ENCODE measurements around the gene RPP25L.

RPP25L gene

DNA sequence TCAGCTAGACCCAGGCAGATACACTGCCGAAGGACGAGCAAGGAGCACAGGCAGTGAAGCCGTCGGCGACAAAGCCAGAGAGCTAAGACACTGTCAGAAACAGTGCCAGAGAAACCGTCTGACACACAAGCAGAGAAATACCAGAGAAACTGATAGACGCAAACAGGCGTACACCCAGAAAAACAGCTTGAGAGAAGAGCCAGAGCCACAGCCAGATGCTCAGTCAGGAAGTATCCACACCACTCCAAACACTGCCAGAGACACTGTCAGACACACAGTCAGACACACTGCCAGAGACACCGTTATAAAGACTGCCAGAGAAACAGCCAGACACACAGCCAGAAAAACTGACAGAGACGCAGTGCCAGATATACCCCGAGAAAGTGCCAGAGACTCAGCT, 41.5 kb downstream of the RPP25L start:
- TF ChIP-seq, protein P1, sequence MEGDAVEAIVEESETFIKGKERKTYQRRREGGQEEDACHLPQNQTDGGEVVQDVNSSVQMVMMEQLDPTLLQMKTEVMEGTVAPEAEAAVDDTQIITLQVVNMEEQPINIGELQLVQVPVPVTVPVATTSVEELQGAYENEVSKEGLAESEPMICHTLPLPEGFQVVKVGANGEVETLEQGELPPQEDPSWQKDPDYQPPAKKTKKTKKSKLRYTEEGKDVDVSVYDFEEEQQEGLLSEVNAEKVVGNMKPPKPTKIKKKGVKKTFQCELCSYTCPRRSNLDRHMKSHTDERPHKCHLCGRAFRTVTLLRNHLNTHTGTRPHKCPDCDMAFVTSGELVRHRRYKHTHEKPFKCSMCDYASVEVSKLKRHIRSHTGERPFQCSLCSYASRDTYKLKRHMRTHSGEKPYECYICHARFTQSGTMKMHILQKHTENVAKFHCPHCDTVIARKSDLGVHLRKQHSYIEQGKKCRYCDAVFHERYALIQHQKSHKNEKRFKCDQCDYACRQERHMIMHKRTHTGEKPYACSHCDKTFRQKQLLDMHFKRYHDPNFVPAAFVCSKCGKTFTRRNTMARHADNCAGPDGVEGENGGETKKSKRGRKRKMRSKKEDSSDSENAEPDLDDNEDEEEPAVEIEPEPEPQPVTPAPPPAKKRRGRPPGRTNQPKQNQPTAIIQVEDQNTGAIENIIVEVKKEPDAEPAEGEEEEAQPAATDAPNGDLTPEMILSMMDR (IDR thresholded peaks at IDR 0.05; ENCODE audit: low read depth, low read length): no peak
- no peak for DNase-seq (ENCODE audit: low read depth, low spot score)
- in situ Hi-C loops (cut with HindIII; ENCODE audit: low sequenced_read_pairs): loop anchor here (10.0 kb wide), 1 partner anchor 66 kb away; no protein-coding TSS in a partner anchor
- H3K4me3 ChIP-seq (ENCODE audit: low read depth, low read length): no peak overlapping the region

DNA sequence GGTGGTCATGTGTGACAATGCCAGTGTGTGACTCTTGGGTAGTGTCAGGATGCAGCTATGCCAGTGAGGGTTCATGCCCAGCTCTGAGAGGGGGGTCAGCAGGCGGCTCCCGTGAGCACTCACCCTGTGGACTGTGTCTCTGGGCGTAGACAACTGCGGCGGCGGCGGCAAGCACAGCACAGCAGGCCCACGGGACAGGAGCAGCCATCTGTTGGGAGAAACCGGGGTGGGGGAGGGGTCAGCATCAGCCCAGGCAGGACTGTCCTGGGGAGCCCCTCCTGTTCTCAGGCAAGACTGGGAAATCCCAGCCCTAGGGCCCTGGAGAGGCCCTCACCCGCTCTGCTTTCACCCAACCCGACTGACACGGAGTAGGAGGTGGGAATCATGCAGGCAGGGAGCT, 43.1 kb downstream of the RPP25L start:
- in situ Hi-C loops (cut with HindIII; ENCODE audit: low sequenced_read_pairs): no loop called here
- no peak for DNase-seq (ENCODE audit: low read depth, low spot score)
- no peak overlapping the region for H3K4me3 ChIP-seq (ENCODE audit: low read depth, low read length)
- TF ChIP-seq, protein P1 (IDR thresholded peaks at IDR 0.05; ENCODE audit: low read depth, low read length): no peak

DNA sequence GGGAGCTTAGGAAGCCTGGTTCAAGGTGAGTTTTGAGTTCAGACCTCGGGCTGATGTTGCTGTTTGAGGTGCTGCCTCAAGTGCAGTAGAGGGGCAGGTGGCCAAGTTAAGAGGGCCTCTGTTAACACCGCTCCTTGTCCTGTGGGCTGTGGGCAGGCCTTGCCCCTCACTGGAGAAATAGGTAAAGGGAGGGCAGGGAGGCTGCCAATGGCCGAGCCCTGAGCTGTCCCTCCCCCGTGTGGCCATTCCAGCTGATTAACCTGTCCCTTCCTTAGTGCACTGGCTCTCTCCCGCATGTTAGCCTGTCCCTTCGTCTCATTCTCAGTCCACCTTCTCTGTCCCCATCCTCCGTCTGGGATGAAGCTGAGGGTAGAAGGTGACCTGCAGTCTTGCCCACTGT, 43.8 kb downstream of the RPP25L start:
- H3K4me3 ChIP-seq (ENCODE audit: low read depth, low read length): no peak overlapping the region
- TF ChIP-seq, protein P1 (IDR thresholded peaks at IDR 0.05; ENCODE audit: low read depth, low read length): no peak
- no peak for DNase-seq (ENCODE audit: low read depth, low spot score)
- in situ Hi-C loops (cut with HindIII; ENCODE audit: low sequenced_read_pairs): no loop called here

DNA sequence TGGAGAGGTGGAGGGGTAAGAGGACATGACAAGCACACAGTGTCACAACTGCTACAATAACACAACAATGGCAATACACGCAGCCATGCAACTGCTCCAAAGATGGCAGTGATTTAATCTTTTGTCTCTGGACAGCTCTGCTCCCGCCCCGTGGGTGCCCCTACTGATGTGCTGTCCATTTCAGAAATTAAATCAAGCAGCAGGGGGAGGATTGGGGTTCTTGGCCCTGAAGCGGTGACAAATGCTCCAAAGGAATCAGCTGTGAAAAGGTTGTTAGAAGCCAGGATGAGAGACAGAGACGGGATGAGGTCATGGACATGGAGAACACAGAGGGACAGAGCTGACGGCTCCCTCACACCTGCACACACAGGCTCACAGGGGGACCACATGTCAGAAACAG, 44.9 kb downstream of the RPP25L start:
- H3K4me3 ChIP-seq (ENCODE audit: low read depth, low read length): no peak overlapping the region
- no peak for DNase-seq (ENCODE audit: low read depth, low spot score)
- TF ChIP-seq, protein P1 (IDR thresholded peaks at IDR 0.05; ENCODE audit: low read depth, low read length): no peak
- in situ Hi-C loops (cut with HindIII; ENCODE audit: low sequenced_read_pairs): no loop called here

DNA sequence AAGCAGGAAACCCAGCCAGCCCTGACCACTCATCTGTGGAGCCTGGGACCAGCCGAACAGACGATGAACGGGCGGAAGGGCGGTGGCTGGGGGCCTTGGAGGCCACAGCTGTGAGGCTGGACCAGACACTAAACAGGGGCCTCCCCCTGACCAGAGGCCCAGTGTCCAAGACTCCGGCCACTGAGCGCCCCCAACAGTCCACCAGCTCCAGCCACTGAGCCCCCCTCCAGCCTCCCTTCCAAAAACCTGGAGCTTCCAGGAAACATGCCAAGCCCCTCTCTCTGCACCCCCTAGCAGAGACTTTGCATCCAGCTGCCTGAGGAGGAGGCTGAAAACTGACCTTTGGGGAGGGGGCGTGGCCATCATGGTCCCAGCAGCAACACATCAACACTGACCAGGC, 45.6 kb downstream of the RPP25L start:
- H3K4me3 ChIP-seq (ENCODE audit: low read depth, low read length): no peak overlapping the region
- no peak for DNase-seq (ENCODE audit: low read depth, low spot score)
- in situ Hi-C loops (cut with HindIII; ENCODE audit: low sequenced_read_pairs): no loop called here
- TF ChIP-seq, protein P1 (IDR thresholded peaks at IDR 0.05; ENCODE audit: low read depth, low read length): no peak

DNA sequence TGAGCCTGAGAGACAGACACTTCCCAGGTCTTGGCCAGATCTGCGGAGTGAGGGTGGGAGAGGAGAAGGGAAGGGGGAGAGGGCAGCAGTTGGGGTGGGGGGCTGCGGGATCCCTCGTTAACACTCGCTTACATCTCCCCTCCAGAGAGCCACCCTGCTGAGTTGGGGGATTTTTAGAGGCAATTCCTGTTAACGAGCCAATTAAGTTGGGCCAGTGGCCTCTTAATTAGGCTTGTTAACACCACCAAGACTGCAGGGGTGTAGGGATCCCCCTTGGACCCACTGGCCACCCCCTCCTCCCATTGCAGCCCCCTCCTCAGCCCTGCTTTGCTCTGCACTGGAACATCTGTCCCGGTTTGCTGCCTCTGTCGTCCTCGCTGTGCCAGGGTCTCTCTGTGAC, 46.0 kb downstream of the RPP25L start:
- in situ Hi-C loops (cut with HindIII; ENCODE audit: low sequenced_read_pairs): no loop called here
- no peak for DNase-seq (ENCODE audit: low read depth, low spot score)
- H3K4me3 ChIP-seq (ENCODE audit: low read depth, low read length): no peak overlapping the region
- TF ChIP-seq, protein P1 (IDR thresholded peaks at IDR 0.05; ENCODE audit: low read depth, low read length): no peak

DNA sequence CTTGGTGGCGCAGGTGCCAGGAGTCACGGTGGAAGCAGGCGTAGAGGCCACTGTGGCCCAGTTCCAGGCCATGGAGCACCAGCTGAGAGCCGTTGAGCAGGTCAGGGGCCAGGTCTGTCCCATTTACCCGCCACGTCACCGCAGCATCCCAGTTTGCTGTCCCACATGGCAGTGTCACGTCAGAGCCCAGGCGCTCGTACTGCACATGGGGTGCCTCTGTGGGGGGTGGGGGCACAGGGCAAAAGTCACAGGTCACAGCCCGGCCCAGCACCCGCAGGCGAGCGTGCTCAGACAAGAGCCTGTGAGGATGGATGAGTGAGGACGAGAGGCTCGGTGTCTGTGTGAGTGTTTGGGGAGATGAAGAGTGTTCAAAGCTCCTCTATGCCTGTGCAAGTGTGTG, 47.3 kb downstream of the RPP25L start:
- TF ChIP-seq, protein P1 (IDR thresholded peaks at IDR 0.05; ENCODE audit: low read depth, low read length): no peak
- in situ Hi-C loops (cut with HindIII; ENCODE audit: low sequenced_read_pairs): no loop called here
- DNase-seq (ENCODE audit: low read depth, low spot score): no peak
- H3K4me3 ChIP-seq (ENCODE audit: low read depth, low read length): no peak overlapping the region
